Endothelial cell of hepatic sinusoid (primary cell): ENCODE measurements around the gene CDON.

ENCODE experiments used
- in situ Hi-C: cut with HindIII; loops from 2 replicates; pipeline ENCODE4 v1.10.0; 2017; ENCODE audit warnings: low sequenced_read_pairs

The CDON gene

DNA sequence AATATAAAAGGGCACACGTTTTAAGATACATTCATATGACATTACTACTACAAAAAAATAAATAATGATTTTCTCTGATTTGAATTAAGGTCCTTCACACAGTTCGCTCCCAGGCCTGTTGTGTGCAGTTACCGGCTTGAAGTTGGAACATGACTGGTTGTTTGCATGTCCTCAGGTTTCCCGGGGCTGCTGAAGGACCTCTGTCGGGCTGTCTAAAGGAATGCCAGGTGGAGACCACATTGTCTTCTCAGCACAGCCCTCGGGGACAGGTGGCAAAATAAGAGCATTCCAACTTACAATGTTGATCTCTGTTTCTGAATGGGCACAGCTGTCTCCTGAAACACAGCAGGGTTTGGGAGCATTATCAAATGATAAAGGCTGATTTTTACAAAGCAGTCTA, 101.9 kb downstream of the CDON start:
- in situ Hi-C loops = no loop called here

GRCh38 chr11:125959931-125960330, 102.7 kb downstream of the CDON start:
- in situ Hi-C loops = no loop called here

GRCh38 chr11:125959511-125959910, 103.2 kb downstream of the CDON start:
- in situ Hi-C loops = no loop called here

DNA sequence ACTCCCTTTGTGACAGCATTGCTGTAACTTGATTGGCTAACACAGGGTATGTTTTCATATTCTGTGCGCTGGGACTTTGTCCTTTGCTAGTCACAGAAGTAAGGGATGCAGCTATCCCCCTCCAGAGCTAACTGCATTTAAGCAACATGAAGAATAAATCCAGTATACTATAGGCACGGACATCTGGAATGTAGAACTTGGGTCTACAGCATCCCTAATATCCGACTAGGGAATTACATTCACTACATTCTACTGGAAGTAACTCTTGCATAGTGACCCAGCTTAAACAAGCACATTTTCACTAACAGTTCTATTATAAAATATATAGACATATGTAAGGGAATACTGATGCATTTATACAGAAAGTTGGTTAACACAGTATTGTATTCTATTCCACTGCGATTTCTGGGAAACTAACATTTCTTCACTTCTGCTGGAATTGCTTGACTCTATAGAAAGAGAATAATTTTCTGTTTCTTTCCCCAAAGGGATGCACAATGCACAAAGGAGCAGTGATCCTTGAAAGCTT, 103.7 kb downstream of the CDON start:
- in situ Hi-C loops = no loop called here

GRCh38 chr11:125957618-125958332, 104.9 kb downstream of the CDON start:
- in situ Hi-C loops = no loop called here

DNA sequence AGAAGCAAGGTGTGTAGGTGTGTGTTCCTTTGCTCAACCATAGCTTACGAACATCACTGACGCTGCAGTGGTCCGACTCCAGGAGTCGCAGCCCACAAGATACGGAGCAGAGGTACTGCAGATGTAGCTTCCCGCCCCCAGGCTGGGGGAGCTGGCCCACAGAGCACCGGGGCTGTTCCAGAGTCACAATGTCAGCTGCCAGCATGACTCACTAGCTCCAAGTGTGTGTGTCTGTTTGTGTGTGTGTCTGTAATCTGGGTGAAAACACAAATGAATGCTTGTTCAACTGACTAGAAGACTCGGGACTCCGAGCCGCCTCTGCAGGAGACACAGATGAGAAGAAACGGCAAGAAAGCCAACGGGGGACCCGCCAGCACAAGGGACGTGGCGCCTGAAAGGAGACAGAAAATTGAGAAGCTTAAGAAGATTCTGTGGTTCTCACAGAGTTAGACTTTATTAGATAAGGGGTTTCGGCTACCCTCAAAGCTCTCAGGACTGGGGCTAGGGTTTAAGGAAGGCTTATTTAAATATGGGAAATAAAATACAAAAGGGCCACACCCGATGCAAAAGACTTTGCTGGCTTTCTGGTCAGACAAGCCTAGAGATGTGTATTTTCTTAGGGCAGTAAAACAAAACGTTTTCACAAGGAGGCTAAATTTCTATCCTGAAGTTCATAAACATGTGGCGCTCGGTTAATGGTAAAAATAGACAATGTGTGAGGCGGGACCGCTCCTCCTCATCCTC, 106.1 kb downstream of the CDON start:
- in situ Hi-C loops = no loop called here

DNA sequence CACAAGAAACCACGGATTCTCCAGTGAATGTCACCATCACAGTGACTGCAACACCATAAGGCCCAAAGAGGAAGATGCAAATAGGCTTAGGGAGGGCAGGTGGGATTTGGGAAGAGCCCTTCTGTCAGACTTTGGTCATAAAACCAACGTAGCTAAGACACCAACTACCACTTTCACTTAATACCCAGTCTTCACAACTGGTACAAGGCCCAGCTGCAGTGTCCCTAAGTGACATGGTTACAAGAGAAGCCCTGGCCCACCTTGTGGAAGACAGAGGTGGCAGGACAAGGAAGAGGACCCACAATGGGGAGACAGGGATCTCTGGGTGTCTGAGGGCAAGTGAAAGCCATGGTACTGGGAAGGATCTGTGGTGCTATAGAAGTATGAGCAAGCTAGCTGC, 106.8 kb downstream of the CDON start:
- in situ Hi-C loops = no loop called here

DNA sequence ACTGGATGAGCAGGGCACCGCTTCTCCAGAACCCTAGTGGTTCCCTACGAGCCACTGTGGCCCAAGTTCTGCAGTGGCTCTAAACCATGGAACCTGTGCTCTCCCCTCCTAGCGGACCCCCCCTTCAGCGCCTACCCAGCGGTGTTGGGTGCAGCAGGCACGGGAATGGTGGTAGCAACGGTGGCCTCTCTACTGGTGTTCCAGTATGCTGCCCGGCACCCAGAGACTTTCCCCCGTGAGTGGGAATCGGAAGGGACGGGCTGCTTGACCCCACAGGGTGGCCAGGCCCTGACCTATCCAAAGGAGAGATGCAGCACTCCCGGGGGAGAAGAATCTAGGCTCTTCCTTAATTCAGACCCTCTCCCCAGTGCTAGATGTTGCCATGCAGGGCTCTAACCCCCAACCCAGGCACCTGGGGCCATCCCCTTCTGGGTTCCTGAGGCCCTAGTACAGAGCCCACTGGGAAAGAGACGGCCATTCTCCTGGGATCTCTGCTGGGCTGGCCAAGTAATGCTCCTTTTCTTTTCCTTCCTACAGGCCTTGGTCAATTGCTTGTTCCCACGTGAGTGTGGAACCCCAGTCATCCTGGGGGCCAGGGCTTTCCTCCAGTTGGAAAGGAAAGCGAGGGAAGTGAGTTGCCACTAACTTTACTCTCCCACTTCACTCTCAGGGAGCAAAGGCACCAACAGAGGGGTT, 107.6 kb downstream of the CDON start:
- in situ Hi-C loops = no loop called here

DNA sequence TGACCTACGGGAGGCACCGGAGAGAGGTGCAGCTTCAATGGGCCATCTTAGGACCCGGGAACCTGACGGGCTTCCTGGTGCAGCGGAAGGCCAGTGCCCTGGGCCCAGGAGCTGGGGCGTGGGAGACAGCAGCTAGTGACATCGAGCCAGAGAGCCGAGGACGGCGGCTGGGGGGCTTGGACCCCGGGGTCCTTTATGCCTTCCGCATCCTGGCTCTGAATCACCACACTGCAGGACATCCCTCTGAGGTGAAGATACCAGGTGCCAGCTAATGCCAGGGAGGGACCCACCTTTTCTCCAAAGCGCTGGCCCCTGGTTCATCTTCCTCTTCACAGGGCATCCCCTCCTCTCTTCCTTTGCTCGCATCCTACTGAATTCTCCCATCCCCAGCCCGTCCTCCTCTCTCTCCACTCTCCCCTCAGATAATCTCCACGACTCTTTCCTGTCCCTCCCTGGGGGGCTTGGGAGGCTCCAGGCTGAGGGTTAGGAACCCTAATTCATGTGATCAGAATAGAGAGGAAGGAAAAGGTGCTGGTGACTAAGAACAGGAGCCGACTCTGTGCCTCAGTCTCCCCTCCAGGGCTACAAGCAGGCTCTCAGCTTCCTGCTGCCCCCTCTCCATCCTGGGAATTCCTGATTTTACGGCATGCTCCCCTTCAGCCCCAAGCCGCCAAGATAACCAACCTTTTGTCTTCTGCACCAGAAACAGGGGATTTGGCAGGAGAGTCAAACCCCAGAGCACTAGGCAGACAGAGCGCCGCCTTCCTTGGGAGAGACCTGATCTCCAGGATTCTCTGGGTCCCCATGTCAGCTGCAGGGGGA, 108.3 kb downstream of the CDON start:
- in situ Hi-C loops = no loop called here

GRCh38 chr11:125953401-125953935, 109.2 kb downstream of the CDON start:
- in situ Hi-C loops = no loop called here

- in situ Hi-C loops = no loop called here
These were observed 109.7 kb downstream of the CDON start for GRCh38 chr11:125952973-125953372.

DNA sequence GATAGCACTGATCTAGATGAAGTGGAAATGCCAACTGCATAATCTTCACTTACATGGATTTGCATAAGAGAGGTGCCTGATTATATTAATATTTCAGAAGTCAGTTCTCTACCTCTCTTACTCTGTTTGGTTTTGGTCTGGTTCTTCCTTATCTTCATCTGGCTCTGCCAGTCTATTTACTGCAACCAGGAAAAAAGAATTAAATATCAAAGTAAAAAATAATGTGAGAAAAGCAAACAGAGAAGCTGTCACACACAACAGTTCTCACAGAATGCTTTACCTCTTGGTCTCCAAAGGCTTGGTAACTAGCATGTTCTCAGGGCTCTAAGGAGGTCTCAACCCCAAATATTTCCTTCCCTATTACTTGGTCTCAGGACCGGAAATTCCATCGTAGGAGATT, 110.1 kb downstream of the CDON start:
- in situ Hi-C loops = no loop called here

GRCh38 chr11:125951731-125952130, 110.9 kb downstream of the CDON start:
- in situ Hi-C loops = no loop called here

DNA sequence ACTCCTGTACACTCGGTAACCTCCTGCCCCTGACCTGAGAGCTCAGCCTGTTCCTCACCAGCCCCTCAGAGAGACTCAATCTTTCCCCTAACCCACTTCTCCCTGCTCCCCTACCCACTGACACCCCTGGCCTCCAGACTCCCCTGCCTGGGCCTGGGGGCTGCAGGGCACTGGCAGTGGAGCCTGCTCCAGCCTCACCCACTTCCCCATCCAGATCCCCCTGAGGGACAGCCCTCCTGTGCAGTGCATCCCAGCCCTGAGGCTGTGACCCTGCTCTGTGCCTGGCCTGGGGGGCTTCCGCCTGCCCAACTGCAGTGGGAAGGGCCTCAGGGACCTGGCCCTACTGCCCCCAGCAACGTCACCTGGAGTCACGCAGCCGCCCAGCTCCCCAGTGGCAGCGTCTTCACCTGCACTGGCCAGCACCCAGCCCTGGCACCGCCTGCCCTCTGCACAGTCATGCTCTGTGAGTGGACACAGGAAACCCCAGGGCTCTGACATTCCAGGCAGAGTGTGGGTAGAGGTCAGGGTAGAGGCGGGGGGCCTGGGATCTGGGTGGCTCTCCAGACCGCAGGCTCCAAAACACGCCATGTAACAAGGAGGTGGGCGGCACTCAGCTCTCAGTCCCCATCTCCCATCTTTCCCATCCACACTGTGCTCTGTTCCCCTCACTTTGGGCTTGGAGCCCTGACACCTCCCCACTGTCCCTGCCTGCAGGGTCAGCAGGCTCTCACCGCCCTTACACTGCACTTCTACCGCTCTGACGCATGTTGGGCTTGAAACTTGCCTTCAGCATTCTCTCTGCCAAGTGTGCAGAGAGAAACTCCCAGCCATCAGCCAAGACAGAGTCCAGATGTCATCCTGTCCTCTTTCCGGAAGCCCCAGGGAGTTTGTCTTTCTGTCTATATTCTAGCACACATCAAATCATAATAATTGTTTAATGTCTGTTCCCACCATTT, 111.7 kb downstream of the CDON start:
- in situ Hi-C loops = no loop called here

- in situ Hi-C loops = no loop called here
These were observed 112.5 kb downstream of the CDON start for GRCh38 chr11:125950178-125950490.

DNA sequence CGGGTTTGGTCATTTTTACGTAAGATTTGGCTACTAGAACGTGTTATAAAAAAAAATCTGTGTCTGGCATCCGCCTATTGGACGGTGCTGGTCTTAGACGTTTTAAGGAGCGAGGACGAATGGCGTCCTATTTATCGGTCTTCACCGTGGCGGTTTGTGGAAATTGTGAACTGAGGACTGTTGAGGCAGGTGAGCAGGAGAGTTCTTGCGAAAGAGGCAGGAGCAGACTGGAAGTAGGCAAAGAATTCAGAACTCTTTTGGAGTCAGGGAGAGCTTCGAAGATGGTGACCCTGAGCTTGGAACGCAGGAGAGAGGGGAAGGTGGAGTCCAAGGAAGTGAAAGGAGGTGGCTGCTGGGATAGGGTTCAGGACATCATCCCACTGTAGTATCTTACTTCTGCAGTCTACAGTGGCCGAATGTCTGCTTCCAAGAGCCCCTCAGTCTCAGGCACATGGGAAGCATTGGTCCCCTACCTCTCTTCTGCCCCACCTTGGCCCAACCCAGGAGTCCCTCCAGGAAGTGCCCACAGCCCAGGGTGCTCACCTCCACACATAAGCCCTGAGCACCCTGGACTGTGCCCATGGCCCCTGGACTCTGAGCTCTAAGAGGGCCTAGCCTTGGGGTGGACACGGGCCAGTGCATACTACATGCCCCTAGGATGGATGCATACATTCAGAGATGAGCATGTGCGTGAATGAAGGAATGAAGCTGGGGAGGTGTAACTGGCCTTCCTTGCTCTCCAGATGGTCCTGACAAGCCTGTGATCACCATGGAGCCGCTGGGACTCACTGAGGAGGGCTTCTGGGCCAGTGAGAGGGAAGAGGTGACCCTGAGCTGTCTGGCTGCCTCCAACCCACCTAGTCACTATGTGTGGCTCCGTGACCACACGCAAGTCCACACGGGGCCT, 113.1 kb downstream of the CDON start:
- in situ Hi-C loops = no loop called here

- in situ Hi-C loops = no loop called here
These were observed 114.2 kb downstream of the CDON start for GRCh38 chr11:125948278-125949051.
